Central memory CD8-positive, alpha-beta T cell (primary cell): ENCODE data around the gene GABRA4.

Experiments
- ATAC-seq: fragments of 150-1000 bp; cut with Tn5 transposase; replicated peaks from 2 replicates; pipeline ENCODE4 v1.10.0; 2022; ENCODE audit warnings: mild to moderate bottlenecking, moderate FRiP score, moderate number of reproducible peaks; ENCODE audit not compliant: poor library complexity, severe bottlenecking; ENCODE audit errors: extremely low read depth
- DNase-seq, 2 donors: peaks; one replicate each; pipeline ENCODE4 v3.0.0; 2021; ENCODE audit warnings: low spot score in 2 of 2
- H3K27ac Mint-ChIP-seq: one replicate; pipeline ENCODE4 v1.8.0; 2022; ENCODE audit warnings: low read depth, mild to moderate bottlenecking, moderate library complexity, mixed read lengths
- H3K27me3 Mint-ChIP-seq: one replicate; pipeline ENCODE4 v1.8.0; 2022; ENCODE audit warnings: mixed read lengths
- H3K36me3 Mint-ChIP-seq: one replicate; pipeline ENCODE4 v1.8.0; 2022; ENCODE audit warnings: mild to moderate bottlenecking, moderate library complexity, mixed read lengths; ENCODE audit not compliant: insufficient read depth
- H3K4me1 Mint-ChIP-seq: one replicate; pipeline ENCODE4 v1.8.0; 2022; ENCODE audit warnings: mixed read lengths
- H3K4me3 Mint-ChIP-seq: one replicate; pipeline ENCODE4 v1.8.0; 2022; ENCODE audit warnings: mild to moderate bottlenecking, moderate library complexity, mixed read lengths
- H3K9me3 Mint-ChIP-seq: one replicate; pipeline ENCODE4 v1.8.0; 2022; ENCODE audit warnings: mixed read lengths

GABRA4 gene

DNA sequence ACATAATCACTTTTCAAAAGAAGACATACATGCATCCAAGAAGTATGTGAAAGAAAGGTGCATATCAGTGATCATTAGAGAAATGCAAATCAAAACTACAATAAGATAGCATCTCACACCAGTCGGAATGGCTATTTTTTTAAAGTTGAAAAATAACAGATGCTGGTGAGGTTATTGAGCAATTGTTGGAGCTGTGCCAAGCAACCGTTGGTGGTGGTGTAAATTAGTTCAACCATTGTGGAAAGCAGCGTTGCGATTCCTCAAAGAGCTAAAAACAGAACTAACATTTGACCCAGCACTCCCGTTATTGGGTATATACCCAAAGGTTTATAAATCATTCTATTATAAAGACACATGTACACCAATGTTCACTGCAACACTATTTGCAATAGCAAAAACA, 98.6 kb downstream of the GABRA4 start:
- no peak for DNase-seq
- no peaks in the 10 kb centered on the region for H3K9me3 Mint-ChIP-seq
- H3K27me3 Mint-ChIP-seq = no peaks in the 10 kb centered on the region
- H3K36me3 Mint-ChIP-seq = peaks cover 2% of the 10 kb centered on the region
- H3K4me3 Mint-ChIP-seq = no peak overlapping the region
- no peak overlapping the region for H3K27ac Mint-ChIP-seq
- ATAC-seq = no peak
- H3K4me1 Mint-ChIP-seq = no peaks in the 10 kb centered on the region

DNA sequence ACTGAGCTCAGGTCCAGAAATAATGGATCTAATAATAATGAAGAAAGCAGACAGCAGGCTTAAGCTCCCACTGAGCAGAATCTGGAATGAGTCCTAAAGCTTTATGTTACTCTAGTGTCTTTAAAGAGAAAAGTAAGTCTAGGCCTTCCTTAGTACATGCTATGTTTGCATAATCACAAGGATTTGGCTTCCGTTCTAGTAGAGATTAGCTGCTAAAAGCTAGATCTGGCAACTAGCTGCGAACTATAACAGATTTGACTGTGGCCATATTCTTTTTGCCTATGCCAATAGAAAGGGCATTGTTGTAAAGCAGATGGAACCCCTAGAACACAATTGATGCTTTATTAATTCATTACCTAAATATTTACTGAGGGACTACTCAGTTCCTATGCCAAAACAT, 103.3 kb downstream of the GABRA4 start:
- H3K36me3 Mint-ChIP-seq = no peaks in the 10 kb centered on the region
- no peak overlapping the region for H3K27ac Mint-ChIP-seq
- no peak overlapping the region for H3K4me3 Mint-ChIP-seq
- peaks cover 19% of the 10 kb centered on the region for H3K27me3 Mint-ChIP-seq
- no peak for DNase-seq
- no peak for ATAC-seq
- H3K4me1 Mint-ChIP-seq = no peaks in the 10 kb centered on the region
- no peaks in the 10 kb centered on the region for H3K9me3 Mint-ChIP-seq

GRCh38 chr4:46889410-46889809, 104.0 kb downstream of the GABRA4 start:
- DNase-seq (no peak), ATAC-seq (no peak)
- H3K9me3 Mint-ChIP-seq = no peaks in the 10 kb centered on the region
- peaks cover 24% of the 10 kb centered on the region for H3K27me3 Mint-ChIP-seq
- H3K36me3 Mint-ChIP-seq = no peaks in the 10 kb centered on the region
- no peak overlapping the region for H3K4me3 Mint-ChIP-seq
- H3K27ac Mint-ChIP-seq = no peak overlapping the region
- H3K4me1 Mint-ChIP-seq = no peaks in the 10 kb centered on the region

- ATAC-seq (no peak), DNase-seq (no peak)
- H3K27ac Mint-ChIP-seq = no peak overlapping the region
- H3K36me3 Mint-ChIP-seq = no peaks in the 10 kb centered on the region
- H3K4me3 Mint-ChIP-seq = no peak overlapping the region
- peaks cover 27% of the 10 kb centered on the region for H3K27me3 Mint-ChIP-seq
- H3K4me1 Mint-ChIP-seq = no peaks in the 10 kb centered on the region
- H3K9me3 Mint-ChIP-seq = no peaks in the 10 kb centered on the region
Measured at GRCh38 chr4:46886711-46887110, 106.7 kb downstream of the GABRA4 start.

GRCh38 chr4:46878641-46879040, 114.7 kb downstream of the GABRA4 start:
- no peaks in the 10 kb centered on the region for H3K9me3 Mint-ChIP-seq
- ATAC-seq (no peak), DNase-seq (no peak)
- no peaks in the 10 kb centered on the region for H3K36me3 Mint-ChIP-seq
- no peak overlapping the region for H3K27ac Mint-ChIP-seq
- peaks cover 20% of the 10 kb centered on the region for H3K27me3 Mint-ChIP-seq
- H3K4me1 Mint-ChIP-seq = no peaks in the 10 kb centered on the region
- no peak overlapping the region for H3K4me3 Mint-ChIP-seq

DNA sequence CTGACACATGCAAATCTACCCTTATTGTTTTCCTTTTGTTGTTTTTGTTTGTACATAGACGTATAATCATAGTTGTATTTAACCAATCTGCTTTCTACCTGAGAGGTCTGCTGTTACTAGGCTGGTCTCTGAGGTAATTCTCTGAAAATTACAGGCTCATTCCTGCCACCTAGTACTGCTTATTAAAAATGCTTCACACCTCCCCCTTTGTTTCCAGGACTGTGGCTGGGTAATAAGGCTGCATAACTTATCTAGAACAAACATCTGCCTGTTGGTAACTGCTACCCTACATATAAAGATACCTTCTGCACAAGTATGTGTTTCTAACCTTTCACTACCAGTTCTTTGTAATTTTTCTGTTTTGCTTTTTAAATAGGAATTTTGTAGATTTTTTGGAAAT, 118.6 kb downstream of the GABRA4 start:
- no peaks in the 10 kb centered on the region for H3K36me3 Mint-ChIP-seq
- H3K27me3 Mint-ChIP-seq = peaks cover 32% of the 10 kb centered on the region
- no peak for ATAC-seq
- H3K9me3 Mint-ChIP-seq = no peaks in the 10 kb centered on the region
- no peak for DNase-seq
- no peak overlapping the region for H3K27ac Mint-ChIP-seq
- H3K4me1 Mint-ChIP-seq = no peaks in the 10 kb centered on the region
- H3K4me3 Mint-ChIP-seq = no peak overlapping the region

- ATAC-seq = no peak
- no peak overlapping the region for H3K4me3 Mint-ChIP-seq
- H3K36me3 Mint-ChIP-seq = no peaks in the 10 kb centered on the region
Measured at GRCh38 chr4:46870411-46870810, 123.0 kb downstream of the GABRA4 start.

More at GRCh38 chr4:46870411-46870810, 123.0 kb downstream of the GABRA4 start:
- Mint-ChIP-seq H3K9me3 (no peaks in the 10 kb centered on the region), H3K4me1 (no peaks in the 10 kb centered on the region), H3K27me3 (peaks cover 49% of the 10 kb centered on the region), H3K27ac (no peak overlapping the region)
- no peak for DNase-seq
